ENCODE data around the gene SARDH. TPM values are rescaled to one million over a fixed set of nuclear protein-coding genes. Genes with fewer than 3 reads are reported as not detected.

The SARDH gene
- total and polyA plus RNA-seq, 11 donors = 0.19 to 1.7 (median 0.69) TPM

DNA sequence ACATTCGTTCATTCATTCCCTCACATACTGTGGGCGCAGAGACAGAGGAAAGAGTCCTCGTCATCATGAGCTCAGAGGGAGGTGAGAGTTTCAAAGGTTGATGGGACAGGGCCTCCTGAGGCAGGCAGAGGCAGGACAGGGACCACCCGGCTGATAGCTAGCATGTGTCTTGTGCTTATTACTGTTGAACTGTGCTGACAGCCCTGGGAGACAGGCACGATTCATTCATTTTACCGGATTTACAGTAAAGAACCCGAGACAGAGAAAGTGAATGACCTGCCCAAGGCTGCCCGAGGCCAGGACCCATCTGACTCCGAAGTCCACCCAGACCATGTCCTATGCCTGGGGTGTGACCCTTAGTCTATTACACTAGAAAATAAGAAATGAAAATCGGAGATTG lies 124.1 kb downstream of the SARDH start:
- H3K36me3 ChIP-seq = no peaks in the 10 kb centered on the region
- intact Hi-C loops (cut with DNase I) = no loop called here
- ATAC-seq (no peak), DNase-seq (no peak)
- peaks cover 7 to 87% (median 40%) of the 10 kb centered on the region in 9 donors for H3K27me3 ChIP-seq
- no peak overlapping the region for H3K4me3 ChIP-seq
- H3K27ac ChIP-seq = no peak overlapping the region
- TF ChIP-seq CTCF (IDR thresholded peaks at IDR 0.05) (no peak), POLR2A (IDR thresholded peaks at IDR 0.05) (no peak)
- no peaks in the 10 kb centered on the region for H3K9me3 ChIP-seq
- 65 to 74% (median 71%) methylated on average over 10 of the region's 10 CpGs for WGBS, 4 donors
- H3K4me1 ChIP-seq = peaks cover 0 to 4% (median 0%) of the 10 kb centered on the region in 12 donors

Other genes with a start within 250 kb of the SARDH start
- not detected for gene MYMK, start 213.4 kb downstream of the SARDH start, total RNA-seq
- gene MYMK, start 213.4 kb downstream of the SARDH start, polyA plus RNA-seq = not detected
- gene ADAMTSL2, start 203.6 kb downstream of the SARDH start, total RNA-seq = 1 to 10 TPM; 2.3 to 5.1 (median 4.2) TPM
- gene ADAMTSL2, start 203.6 kb downstream of the SARDH start, polyA plus RNA-seq = 1 to 10 TPM; 2.3 to 3.5 TPM
- gene FAM163B, start 129.0 kb downstream of the SARDH start, total RNA-seq = not detected
- gene FAM163B, start 129.0 kb downstream of the SARDH start, polyA plus RNA-seq = under 1 TPM in 1 of 2 donors, not detected in 1; 0.08 TPM
- gene DBH, start 102.0 kb downstream of the SARDH start, total RNA-seq = under 1 TPM in 2 of 9 donors, not detected in 7; 0.06 to 0.08 TPM
- gene DBH, start 102.0 kb downstream of the SARDH start, polyA plus RNA-seq = not detected

Measured in heart left ventricle (tissue), 16 donors.